ENCODE data around the gene CLEC1A. TPM values are rescaled to one million over a fixed set of nuclear protein-coding genes. Genes with fewer than 3 reads are reported as not detected.
A peak's percentile ranks its signal among the peaks of the same experiment; 100 is the strongest.

The CLEC1A gene
- 0.04 TPM in 1 of 2 replicates, not detected in the other for total RNA-seq

- Histone ChIP-seq H3K36me3 (ENCODE audit: control insufficient read depth, insufficient read depth, low read length) (no peaks in the 10 kb centered on the region), H3K27me3 (ENCODE audit: control insufficient read depth, insufficient read depth, low read length) (no peaks in the 10 kb centered on the region), H3K4me3 (ENCODE audit: low read depth, low read length) (no peak within 1 kb of the TSS)
- no peak for DNase-seq (ENCODE audit: low read depth)
- no peak for TF ChIP-seq CTCF (IDR thresholded peaks at IDR 0.05; ENCODE audit: insufficient read depth, low read length, poor library complexity, severe bottlenecking)
Measured at GRCh38 chr12:10098791-10099190, at the start of gene CLEC1A. Gene CLEC1A (minus strand): TSS chr12:10098985. CDS start chr12:10098922, 63 bp downstream.

GRCh38 chr12:10147714-10148403, 49.1 kb upstream of the CLEC1A start:
- no peaks in the 10 kb centered on the region for H3K27me3 ChIP-seq (ENCODE audit: control insufficient read depth, insufficient read depth, low read length)
- no peaks in the 10 kb centered on the region for H3K36me3 ChIP-seq (ENCODE audit: control insufficient read depth, insufficient read depth, low read length)
- no peak overlapping the region for H3K4me3 ChIP-seq (ENCODE audit: low read depth, low read length)
- no peak for DNase-seq (ENCODE audit: low read depth)
- TF ChIP-seq CTCF (IDR thresholded peaks at IDR 0.05; ENCODE audit: insufficient read depth, low read length, poor library complexity, severe bottlenecking), result no peak

GRCh38 chr12:10142976-10143589, 44.3 kb upstream of the CLEC1A start:
- DNase-seq (ENCODE audit: low read depth), result no peak
- TF ChIP-seq CTCF (IDR thresholded peaks at IDR 0.05; ENCODE audit: insufficient read depth, low read length, poor library complexity, severe bottlenecking), result no peak

GRCh38 chr12:10140001-10140400, 41.2 kb upstream of the CLEC1A start:
- Histone ChIP-seq H3K4me3 (ENCODE audit: low read depth, low read length) (no peak overlapping the region), H3K36me3 (ENCODE audit: control insufficient read depth, insufficient read depth, low read length) (no peaks in the 10 kb centered on the region), H3K27me3 (ENCODE audit: control insufficient read depth, insufficient read depth, low read length) (no peaks in the 10 kb centered on the region)
- peak; percentile 55 for TF ChIP-seq CTCF (IDR thresholded peaks at IDR 0.05; ENCODE audit: insufficient read depth, low read length, poor library complexity, severe bottlenecking)
- DNase-seq (ENCODE audit: low read depth), result peak; percentile 31

More at GRCh38 chr12:10142976-10143589, 44.3 kb upstream of the CLEC1A start:
- Histone ChIP-seq H3K36me3 (ENCODE audit: control insufficient read depth, insufficient read depth, low read length) (no peaks in the 10 kb centered on the region), H3K27me3 (ENCODE audit: control insufficient read depth, insufficient read depth, low read length) (no peaks in the 10 kb centered on the region), H3K4me3 (ENCODE audit: low read depth, low read length) (no peak overlapping the region)

- no peaks in the 10 kb centered on the region for H3K36me3 ChIP-seq (ENCODE audit: control insufficient read depth, insufficient read depth, low read length)
- no peaks in the 10 kb centered on the region for H3K27me3 ChIP-seq (ENCODE audit: control insufficient read depth, insufficient read depth, low read length)
- H3K4me3 ChIP-seq (ENCODE audit: low read depth, low read length), result no peak overlapping the region
- no peak for DNase-seq (ENCODE audit: low read depth)
- TF ChIP-seq CTCF (IDR thresholded peaks at IDR 0.05; ENCODE audit: insufficient read depth, low read length, poor library complexity, severe bottlenecking), result no peak
Measured at GRCh38 chr12:10136637-10137205, 37.9 kb upstream of the CLEC1A start.

Data from kidney epithelial cell (primary cell).